Hepatocyte (in vitro differentiated cells): ENCODE measurements around the gene RNF145. TPM values are rescaled to one million over a fixed set of nuclear protein-coding genes. Genes with fewer than 3 reads are reported as not detected.
A peak's percentile ranks its signal among the peaks of the same experiment; 100 is the strongest.

Source experiments
- DNase-seq: peaks from one replicate; pipeline ENCODE4 v3.0.0-alpha.2; 2016; ENCODE audit warnings: low spot score
- H2AFZ ChIP-seq: fragments of 200-600 bp; sonication (generic); 2 replicates; pipeline ENCODE4 v1.6.0; 2016; ENCODE audit warnings: antibody characterized with exemption, mild to moderate bottlenecking
- H3K27ac ChIP-seq: fragments of 200-600 bp; sonication (generic); 2 replicates; pipeline ENCODE4 v1.5.1; 2016; ENCODE audit warnings: mild to moderate bottlenecking
- H3K27me3 ChIP-seq: fragments of 200-600 bp; sonication (generic); 2 replicates; pipeline ENCODE4 v1.6.1; 2016
- H3K36me3 ChIP-seq: fragments of 200-600 bp; sonication (generic); replicated peaks from 2 replicates; pipeline ENCODE4 v1.5.1; 2016; ENCODE audit warnings: low read depth; ENCODE audit not compliant: insufficient read depth
- H3K4me1 ChIP-seq: fragments of 200-600 bp; sonication (generic); 2 replicates; pipeline ENCODE4 v1.5.1; 2016; ENCODE audit warnings: mild to moderate bottlenecking, moderate library complexity; ENCODE audit not compliant: insufficient read depth
- H3K4me2 ChIP-seq: fragments of 200-600 bp; sonication (generic); 2 replicates; pipeline ENCODE4 v1.6.0; 2016
- H3K4me3 ChIP-seq: fragments of 200-600 bp; sonication (generic); 2 replicates; pipeline ENCODE4 v1.5.1; 2016; ENCODE audit warnings: mild to moderate bottlenecking
- H3K79me2 ChIP-seq: fragments of 200-600 bp; sonication (generic); 2 replicates; pipeline ENCODE4 v1.6.0; 2017; ENCODE audit warnings: mild to moderate bottlenecking
- H3K9me2 ChIP-seq: fragments of 200-600 bp; sonication (generic); replicated peaks from 2 replicates; pipeline ENCODE4 v1.6.0; 2017; ENCODE audit warnings: mild to moderate bottlenecking; ENCODE audit not compliant: insufficient read depth
- H3K9me3 ChIP-seq: fragments of 200-600 bp; sonication (generic); 2 replicates; pipeline ENCODE4 v1.5.1; 2016; ENCODE audit warnings: low read depth, mild to moderate bottlenecking
- H4K20me1 ChIP-seq: fragments of 200-600 bp; sonication (generic); 2 replicates; pipeline ENCODE4 v1.6.0; 2016; ENCODE audit warnings: mild to moderate bottlenecking; ENCODE audit not compliant: insufficient read depth, poor library complexity, severe bottlenecking
- EZH2 ChIP-seq: fragments of 200-600 bp; sonication (generic); IDR thresholded peaks from 2 replicates; pipeline ENCODE4 v1.6.1; 2016; ENCODE audit warnings: antibody characterized with exemption, mild to moderate bottlenecking, borderline replicate concordance
- EZH2phosphoT487 ChIP-seq: fragments of 200-600 bp; sonication (generic); IDR thresholded peaks from one replicate; pipeline ENCODE4 v1.6.1; 2018; ENCODE audit warnings: antibody characterized with exemption, mild to moderate bottlenecking, low read depth, moderate library complexity; ENCODE audit not compliant: unreplicated experiment, severe bottlenecking
- WGBS: methylation state at CpG from one replicate; pipeline ENCODE4 v1.1.6; 2016; ENCODE audit warnings: low lambda C conversion rate; ENCODE audit errors: missing lambda C conversion rate; 5-methylcytosine and 5-hydroxymethylcytosine counted together
- polyA plus RNA-seq: library from polyadenylated mRNA; unstranded; fragments of >200 nt; fragmentation: Nextera tagmentation; extraction: Ambion mirVana; gene quantifications from 2 replicates; pipeline ENCODE4 v1.2.1, GENCODE V29; 2016
- total RNA-seq: library from RNA; depleted of rRNA; stranded (reverse); fragments of >200 nt; gene quantifications from 2 replicates; pipeline ENCODE4 v1.2.3, GENCODE V29; 2014
- TF ChIP-seq, protein P1 (sequence below): fragments of 200-600 bp; sonication (generic); IDR thresholded peaks from 2 replicates; pipeline ENCODE4 v1.5.1; 2016; ENCODE audit warnings: antibody characterized with exemption, mild to moderate bottlenecking; ENCODE audit not compliant: poor library complexity

Gene RNF145
- total and polyA plus RNA-seq, 2 experiments from 2014 or later, result 13.0 to 37.4 TPM

DNA sequence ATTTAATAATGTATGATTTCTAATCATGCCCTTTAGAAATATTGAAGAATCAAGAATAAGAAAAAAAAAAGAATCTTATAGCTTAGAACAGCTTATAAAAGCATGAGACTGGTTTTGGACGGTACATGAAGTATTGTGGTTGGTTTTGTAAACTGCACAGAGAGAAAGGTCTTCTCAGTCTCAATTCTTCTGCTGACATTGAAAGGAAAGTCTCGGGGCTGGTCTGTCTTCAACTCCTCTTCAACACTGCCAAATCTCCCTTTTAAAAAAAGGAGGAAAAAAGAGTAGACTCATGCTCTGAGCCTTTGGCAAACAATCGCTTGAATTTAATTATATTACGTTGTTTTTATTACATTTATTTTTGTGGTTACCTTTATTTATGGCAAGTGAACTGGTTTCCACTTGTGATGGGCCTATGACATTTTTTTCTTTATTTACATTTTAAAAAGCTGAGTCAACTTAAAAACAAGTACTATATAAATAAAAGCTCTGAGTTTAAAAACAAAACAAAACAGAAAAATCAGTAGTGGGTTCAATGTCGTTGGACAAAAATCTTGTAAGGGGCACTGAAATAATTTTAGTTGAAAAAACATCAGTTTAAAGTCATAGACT lies 76.8 kb downstream of the RNF145 start:
- H4K20me1 ChIP-seq, result no peaks in the 10 kb centered on the region
- no peak for DNase-seq
- H3K27me3 ChIP-seq, result no peaks in the 10 kb centered on the region
- no peaks in the 10 kb centered on the region for H3K9me2 ChIP-seq
- WGBS, result 62% methylated on average over 5 of the region's 5 CpGs
- H3K27ac ChIP-seq, result peak overlapping the region; percentile 43
- H3K9me3 ChIP-seq, result no peaks in the 10 kb centered on the region
- H2AFZ ChIP-seq, result no peak overlapping the region
- no peaks in the 10 kb centered on the region for H3K36me3 ChIP-seq
- peaks cover 7% of the 10 kb centered on the region for H3K4me1 ChIP-seq
- no peak overlapping the region for H3K4me3 ChIP-seq
- H3K79me2 ChIP-seq, result no peaks in the 10 kb centered on the region
- TF ChIP-seq EZH2phosphoT487, result no peak
- TF ChIP-seq EZH2, result no peak
- TF ChIP-seq, protein P1, sequence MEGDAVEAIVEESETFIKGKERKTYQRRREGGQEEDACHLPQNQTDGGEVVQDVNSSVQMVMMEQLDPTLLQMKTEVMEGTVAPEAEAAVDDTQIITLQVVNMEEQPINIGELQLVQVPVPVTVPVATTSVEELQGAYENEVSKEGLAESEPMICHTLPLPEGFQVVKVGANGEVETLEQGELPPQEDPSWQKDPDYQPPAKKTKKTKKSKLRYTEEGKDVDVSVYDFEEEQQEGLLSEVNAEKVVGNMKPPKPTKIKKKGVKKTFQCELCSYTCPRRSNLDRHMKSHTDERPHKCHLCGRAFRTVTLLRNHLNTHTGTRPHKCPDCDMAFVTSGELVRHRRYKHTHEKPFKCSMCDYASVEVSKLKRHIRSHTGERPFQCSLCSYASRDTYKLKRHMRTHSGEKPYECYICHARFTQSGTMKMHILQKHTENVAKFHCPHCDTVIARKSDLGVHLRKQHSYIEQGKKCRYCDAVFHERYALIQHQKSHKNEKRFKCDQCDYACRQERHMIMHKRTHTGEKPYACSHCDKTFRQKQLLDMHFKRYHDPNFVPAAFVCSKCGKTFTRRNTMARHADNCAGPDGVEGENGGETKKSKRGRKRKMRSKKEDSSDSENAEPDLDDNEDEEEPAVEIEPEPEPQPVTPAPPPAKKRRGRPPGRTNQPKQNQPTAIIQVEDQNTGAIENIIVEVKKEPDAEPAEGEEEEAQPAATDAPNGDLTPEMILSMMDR, result no peak
- H3K4me2 ChIP-seq, result peak overlapping the region; percentile 42

DNA sequence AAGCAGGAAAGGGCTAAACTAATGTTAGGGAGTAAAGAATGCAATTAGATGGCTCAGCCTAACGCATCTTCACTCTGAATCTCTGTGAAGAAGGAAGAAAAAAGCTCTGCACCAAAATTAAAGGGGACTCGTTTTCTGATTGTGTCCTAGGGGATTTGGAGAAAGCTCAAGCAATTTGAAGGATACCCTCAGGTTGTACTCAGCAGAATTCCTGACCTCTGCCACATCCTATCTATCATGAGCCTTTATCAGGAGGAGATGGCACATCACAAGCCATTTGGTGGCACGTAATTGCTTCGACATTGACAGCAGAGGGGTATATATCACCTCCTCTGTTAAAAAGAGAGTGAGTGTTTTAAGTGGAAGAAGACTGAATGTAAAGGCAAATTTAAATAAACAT lies 77.4 kb downstream of the RNF145 start:
- TF ChIP-seq, protein P1, result no peak
- TF ChIP-seq EZH2phosphoT487 (no peak), EZH2 (no peak)

DNA sequence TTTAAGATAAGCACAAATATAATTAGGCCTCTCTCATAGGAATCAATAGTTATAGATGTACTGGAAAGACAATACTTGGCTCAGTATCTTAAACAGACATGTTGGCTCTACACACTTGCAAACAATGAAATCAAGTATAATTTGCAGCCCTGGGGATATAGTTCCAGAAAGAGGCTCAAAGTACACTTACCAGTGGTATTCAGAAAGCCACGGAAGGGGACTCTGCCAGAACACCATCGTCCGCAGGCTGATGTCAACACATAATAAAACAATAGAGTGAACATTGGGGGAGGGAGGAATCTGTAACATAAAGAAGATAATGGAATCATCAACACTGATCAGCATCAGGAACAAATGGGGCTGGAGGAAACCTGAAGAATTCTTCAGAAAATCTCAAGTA lies 78.5 kb downstream of the RNF145 start:
- Histone ChIP-seq H3K79me2 (no peaks in the 10 kb centered on the region), H4K20me1 (no peaks in the 10 kb centered on the region), H3K36me3 (no peaks in the 10 kb centered on the region), H3K9me3 (no peaks in the 10 kb centered on the region), H3K9me2 (no peaks in the 10 kb centered on the region), H3K4me2 (peak overlapping the region; percentile 33), H3K4me1 (peaks cover 7% of the 10 kb centered on the region), H3K4me3 (no peak overlapping the region), H3K27me3 (no peaks in the 10 kb centered on the region), H2AFZ (no peak overlapping the region), H3K27ac (peak overlapping the region; percentile 43)
- DNase-seq, result no peak
- TF ChIP-seq, protein P1, result no peak
- TF ChIP-seq EZH2phosphoT487 (no peak), EZH2 (no peak)
- WGBS, result 26% methylated on average over 3 of the region's 3 CpGs

More for the DNA sequence above, 77.4 kb downstream of the RNF145 start:
- Histone ChIP-seq H3K9me2 (no peaks in the 10 kb centered on the region), H3K27me3 (no peaks in the 10 kb centered on the region), H3K9me3 (no peaks in the 10 kb centered on the region), H4K20me1 (no peaks in the 10 kb centered on the region), H2AFZ (no peak overlapping the region), H3K4me3 (no peak overlapping the region), H3K36me3 (no peaks in the 10 kb centered on the region), H3K4me2 (no peak overlapping the region), H3K4me1 (peaks cover 7% of the 10 kb centered on the region), H3K79me2 (no peaks in the 10 kb centered on the region), H3K27ac (peak overlapping the region; percentile 43)
- DNase-seq, result no peak
- 59% methylated on average over 4 of the region's 4 CpGs for WGBS
